IPS-11a (cell line): ENCODE results near the gene SEMA4C.
"Not testable (repeated sequence)": the region's sequence is repeated elsewhere in the genome, so short reads cannot be mapped to it uniquely, and the experiment has no call there.

Source experiments
- H3K4me3 ChIP-seq: one replicate; pipeline ENCODE4 v1.5.1; 2013; ENCODE audit warnings: low read depth, low read length, control low read depth

Gene SEMA4C

DNA sequence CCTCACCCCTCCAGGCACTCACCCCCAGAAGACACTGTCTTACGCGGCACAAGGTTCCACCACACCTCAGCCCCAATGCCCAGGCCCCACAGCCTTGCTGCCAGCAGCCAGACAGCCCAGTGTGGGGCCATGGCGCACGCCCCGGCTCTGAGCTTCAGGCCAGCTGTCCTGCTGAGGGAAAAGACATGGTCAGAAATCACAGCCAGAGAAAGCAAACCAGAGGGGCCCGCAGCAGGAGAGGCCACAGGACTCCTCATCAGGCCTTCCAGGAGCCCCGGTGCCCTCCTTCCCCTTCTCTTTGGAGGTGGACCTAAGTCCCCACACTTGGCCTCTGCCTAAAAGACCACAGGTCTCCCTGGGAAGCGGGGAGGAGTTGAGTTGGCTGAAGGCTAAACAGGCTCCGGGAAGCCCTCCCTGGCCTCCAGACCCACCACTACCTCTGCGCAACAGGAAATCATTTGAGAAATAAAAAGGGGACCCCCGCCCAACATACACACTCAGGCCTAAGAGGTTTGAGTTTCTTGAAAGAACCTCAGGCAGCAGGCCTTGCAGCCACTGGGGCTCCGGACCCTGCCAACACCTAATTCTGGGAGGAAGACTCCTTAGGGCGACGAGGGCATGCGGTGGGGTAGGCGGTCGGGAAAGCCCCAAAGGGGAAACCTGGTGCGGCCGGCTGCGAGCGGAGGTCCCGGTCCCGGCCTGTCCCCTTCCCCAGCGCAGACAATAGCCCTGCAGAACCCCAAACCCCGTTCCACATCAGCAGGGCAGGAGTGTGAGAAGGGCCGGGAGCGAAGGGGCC, 1.9 kb downstream of the SEMA4C start:
- peak overlapping the region; percentile 74 for H3K4me3 ChIP-seq

GRCh38 chr2:96866986-96867755, 2.7 kb downstream of the SEMA4C start:
- no peak overlapping the region for H3K4me3 ChIP-seq

DNA sequence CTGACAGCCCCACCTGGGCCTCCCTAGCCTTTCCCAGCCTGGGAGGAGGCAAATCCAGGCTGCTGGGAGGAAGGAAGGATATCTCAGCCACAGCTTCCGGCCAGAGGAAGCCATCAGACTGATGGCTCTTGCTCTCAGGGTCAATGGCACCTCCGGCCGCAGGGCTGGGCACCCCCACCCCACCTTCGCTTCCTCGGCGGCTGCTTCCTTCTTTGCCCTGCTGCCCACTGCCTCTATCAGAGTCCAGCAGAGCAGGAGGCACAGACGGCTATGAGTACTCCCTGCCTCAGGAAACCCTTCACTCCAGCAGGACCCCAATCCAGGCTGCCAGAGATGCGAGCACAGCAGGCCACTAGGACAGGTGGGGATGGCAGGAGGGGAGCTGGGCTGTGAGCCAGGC, 3.3 kb downstream of the SEMA4C start:
- no peak overlapping the region for H3K4me3 ChIP-seq

DNA sequence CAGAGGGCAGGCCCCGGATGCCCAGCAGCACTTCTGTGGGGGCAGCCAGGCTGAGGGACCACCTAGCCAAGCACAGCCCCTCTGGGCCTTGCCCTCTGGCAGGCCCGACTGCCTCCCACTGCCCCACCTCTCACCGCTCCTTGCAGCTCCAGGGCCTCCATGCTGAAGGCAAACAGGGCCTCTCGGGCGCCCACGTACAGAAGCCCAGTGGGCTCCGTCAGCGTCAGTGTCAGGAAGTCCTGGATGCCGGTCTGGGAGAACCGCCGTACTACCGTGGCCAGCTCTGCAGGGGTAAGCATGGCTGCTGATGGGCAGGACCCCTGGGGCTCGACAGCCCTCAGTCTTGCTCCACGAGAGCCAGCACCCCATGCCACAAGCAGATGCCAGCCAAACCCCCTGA, 3.7 kb downstream of the SEMA4C start:
- H3K4me3 ChIP-seq, result no peak overlapping the region

DNA sequence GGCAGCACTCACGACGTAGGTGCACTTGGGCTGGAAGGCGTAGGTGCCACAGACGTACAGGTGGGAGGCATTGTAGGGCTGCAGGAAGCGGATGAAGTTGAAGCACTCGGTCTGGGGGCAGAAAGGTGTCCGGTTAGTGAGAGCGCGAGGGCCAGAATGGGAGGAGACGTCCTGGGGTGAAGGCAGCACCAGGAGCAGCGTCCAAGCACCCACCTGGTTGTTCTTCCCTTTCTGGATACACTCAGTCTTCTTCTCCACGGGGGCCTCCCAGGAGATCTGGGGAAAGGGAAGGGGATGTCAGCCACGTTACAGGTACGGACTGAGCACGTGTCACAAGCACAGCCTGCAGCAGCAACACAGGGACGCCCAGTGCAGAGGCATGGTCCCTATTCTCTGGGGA, 4.2 kb downstream of the SEMA4C start:
- H3K4me3 ChIP-seq, result no peak overlapping the region

DNA sequence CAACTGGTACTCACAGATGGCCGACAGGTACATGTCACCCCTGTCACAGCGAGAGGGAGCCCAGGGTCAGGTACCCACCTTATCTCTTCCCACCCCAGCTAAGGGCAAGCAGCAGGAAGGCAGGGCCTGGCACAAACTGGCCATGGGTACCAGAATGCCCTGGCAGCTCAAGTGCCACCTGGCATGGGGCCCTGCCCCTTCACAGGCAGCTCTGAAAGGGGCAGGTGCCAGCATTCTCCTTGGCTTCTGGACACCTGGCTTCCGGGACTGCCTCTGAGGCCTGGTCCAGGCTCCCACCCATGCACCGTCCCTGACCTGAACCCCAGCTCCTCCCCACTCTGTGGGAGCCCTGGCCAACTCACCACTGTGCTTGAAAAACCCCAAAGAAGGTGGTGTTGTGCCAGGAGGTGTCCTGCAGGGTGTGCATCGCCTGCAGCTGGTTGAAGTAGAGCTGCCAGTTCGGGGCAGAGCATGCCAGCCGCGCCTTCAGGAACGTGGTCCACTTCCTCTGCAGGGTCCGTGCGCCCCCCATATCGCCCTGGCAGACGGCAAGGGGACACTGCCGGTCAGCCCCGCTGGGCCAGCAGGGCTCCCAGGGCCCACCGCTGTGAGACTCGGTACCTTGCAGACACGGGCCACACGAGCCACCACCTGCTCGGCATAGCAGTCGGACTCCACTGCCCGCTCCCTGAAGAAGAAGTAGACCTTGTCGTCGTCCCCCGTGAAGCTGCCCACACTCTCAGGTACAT, 5.4 kb downstream of the SEMA4C start:
- no peak overlapping the region for H3K4me3 ChIP-seq

DNA sequence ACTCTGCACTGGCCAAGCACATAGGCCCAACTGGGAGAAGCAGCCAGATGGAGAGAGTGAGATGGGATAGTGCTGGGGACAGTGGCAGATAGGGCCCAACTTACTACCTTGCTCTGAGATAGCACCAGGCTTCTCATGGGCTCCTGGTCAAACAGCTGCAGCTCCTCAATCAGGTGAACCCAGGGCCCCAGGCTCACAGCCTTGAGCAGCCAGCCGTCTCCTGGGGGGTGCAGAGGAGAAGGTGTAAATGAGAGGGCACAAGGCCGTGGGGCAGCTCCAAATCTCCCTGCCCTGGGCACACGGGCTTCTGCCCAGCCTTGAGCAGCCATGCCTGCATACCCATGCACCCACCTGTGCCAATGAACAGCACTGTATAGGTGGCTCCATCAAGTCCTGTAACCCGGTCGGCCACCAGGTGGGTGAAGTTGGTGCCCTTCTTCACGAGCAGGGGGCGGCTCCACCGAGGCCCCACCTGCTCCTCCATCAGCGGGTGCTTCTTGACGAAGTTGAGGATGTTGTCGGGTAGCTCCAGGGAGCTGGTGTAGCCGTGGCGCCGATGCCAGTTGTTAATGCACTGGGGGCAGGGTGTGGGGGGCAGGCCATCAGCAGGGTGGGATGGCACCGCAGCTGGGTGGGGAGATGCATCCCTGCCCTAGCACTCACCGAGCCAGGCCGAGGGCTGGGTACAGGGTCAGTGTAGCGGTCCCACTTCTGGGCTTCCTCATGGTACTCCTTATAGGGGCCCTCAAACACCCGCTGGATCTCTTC, 6.1 kb downstream of the SEMA4C start:
- H3K4me3 ChIP-seq, result no peak overlapping the region

DNA sequence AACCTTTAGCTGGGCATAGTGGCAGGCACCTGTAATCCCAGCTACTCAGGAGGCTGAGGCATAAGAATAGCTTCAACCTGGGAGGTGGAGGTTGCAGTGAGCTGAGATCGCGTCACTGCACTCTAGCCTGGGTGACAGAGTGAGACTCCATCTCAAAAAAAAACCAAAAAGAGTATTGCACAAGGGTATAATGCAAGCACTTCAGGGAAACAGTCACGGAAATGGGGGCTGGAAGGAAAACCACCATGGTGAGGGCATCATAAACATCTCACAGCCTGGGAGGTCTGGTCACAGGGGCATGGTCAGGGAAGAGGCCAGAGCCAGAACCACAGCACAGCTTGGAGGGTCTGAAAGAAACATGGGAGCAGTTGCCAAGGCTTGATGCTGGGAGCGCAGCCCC, 6.8 kb downstream of the SEMA4C start:
- not testable (repeated sequence) for H3K4me3 ChIP-seq

DNA sequence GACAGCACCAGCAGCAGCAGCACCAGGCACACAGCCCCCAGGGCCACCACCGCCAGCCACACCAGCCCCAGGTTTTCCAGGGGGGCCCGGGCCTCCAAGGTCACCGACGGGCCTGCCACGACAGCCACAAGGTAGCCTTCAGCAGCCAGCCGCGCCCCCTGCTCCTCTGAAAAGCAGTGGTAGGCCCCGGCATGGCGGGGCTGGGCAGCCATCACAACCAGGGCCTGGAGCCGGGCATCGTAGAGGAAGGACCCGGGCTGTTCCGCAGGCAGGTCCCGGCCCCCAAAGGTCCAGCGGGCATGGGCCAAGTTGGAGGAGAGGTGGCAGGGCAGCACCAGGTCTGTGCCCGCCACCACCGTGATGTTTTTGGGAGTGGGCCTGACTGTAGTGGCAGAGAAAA, 8.8 kb downstream of the SEMA4C start:
- H3K4me3 ChIP-seq, result no peak overlapping the region

- H3K4me3 ChIP-seq, result no peak overlapping the region
Observed at GRCh38 chr2:96860065-96861029, 9.5 kb downstream of the SEMA4C start.

DNA sequence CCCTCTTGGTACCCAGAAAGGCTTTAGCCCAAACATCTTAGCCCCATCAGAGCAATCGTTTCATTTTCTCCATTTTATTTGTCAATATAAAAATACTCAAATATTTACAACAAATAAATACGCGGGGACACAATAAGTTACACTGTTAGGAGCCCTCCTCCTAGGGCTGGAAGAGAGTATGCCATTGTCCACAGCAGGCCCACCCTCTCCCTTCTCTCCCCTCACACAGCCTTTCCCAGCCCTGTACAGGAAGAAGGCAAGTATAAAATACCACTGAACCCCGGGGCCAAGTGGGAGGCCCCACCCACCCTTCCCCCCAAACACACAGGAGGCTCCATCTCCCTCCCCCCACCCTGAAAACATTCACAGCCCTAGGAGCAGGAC, 10.2 kb downstream of the SEMA4C start:
- no peak overlapping the region for H3K4me3 ChIP-seq

- H3K4me3 ChIP-seq, result no peak overlapping the region
Observed at GRCh38 chr2:96859099-96859649, 10.7 kb downstream of the SEMA4C start.

GRCh38 chr2:96857667-96858372, 12.1 kb downstream of the SEMA4C start, which contains the start of gene ANKRD39:
TSS of gene ANKRD39 (minus strand) at chr2:96858016. CDS start at chr2:96857987, 29 bp downstream.
- peak within 1 kb of the TSS; percentile 42 for H3K4me3 ChIP-seq

- peak overlapping the region; percentile 42 for H3K4me3 ChIP-seq
Observed at GRCh38 chr2:96856776-96857666, 12.9 kb downstream of the SEMA4C start.

DNA sequence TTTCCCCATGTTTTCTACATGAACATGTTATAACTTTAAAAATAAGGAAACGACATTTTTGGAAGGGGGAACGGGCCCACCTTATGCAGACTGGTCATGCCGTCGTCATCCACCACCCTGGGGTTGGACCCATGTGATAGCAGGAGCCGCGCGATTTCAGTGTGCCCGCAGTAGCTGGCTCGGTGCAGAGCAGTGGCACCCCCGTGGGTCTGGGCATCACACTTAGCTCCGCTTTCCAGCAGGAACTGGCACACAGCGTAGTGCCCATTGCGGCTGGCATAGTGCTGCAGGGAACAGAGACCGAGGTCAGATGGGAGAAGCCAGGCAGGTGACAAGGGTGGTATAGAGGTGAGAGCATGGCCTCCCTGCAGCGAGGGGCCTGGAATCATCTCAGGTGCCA, 16.6 kb downstream of the SEMA4C start:
- no peak overlapping the region for H3K4me3 ChIP-seq

GRCh38 chr2:96852667-96853066, 17.2 kb downstream of the SEMA4C start:
- no peak overlapping the region for H3K4me3 ChIP-seq

DNA sequence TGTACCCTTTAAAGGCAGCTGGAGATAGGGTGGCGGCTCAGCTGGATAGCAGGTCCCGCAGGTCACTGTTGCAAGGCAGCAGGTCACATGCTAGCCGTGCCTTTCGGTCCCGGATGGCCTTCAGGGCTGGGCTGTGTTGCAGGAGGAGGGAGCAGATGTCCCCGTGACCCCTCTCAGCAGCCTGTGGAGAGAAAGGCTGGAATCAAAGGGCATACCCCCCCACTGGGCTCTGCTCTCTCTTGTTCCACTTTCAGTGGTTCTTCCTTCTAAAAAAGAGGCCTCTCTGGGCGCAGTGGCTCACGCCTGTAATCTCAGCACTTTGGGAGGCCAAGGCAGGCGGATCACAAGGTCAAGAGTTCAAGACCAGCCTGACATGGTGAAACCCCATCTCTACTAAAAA, 21.6 kb downstream of the SEMA4C start:
- H3K4me3 ChIP-seq, result no peak overlapping the region

GRCh38 chr2:96847586-96847985, 22.3 kb downstream of the SEMA4C start:
- no peak overlapping the region for H3K4me3 ChIP-seq
